Neural cell (in vitro differentiated cells): ENCODE results near the gene HS6ST3. TPM values are rescaled to one million over a fixed set of nuclear protein-coding genes. Genes with fewer than 3 reads are reported as not detected.

ENCODE experiments used
- H2AFZ ChIP-seq: fragments of 200-600, 300-800 bp; sonication (generic), shearing (Covaris generic); 2 replicates; pipeline ENCODE4 v1.6.0; 2014; ENCODE audit warnings: low read depth, mild to moderate bottlenecking, antibody characterized with exemption, low read length, moderate library complexity
- H3F3A ChIP-seq: fragments of 200-600 bp; shearing (Covaris generic); 2 replicates; pipeline ENCODE4 v1.6.1; 2016; ENCODE audit warnings: mild to moderate bottlenecking, moderate library complexity, mixed read lengths, antibody characterized with exemption, low read length; ENCODE audit not compliant: insufficient read depth, poor library complexity, severe bottlenecking
- H3K27ac ChIP-seq: fragments of 200-600, 300-800 bp; sonication (generic), shearing (Covaris generic); 2 replicates; pipeline ENCODE4 v1.5.1; 2014; ENCODE audit warnings: mild to moderate bottlenecking, low read length, moderate library complexity
- H3K27me3 ChIP-seq: fragments of 300-800, 200-600 bp; sonication (generic), shearing (Covaris generic); 2 replicates; pipeline ENCODE4 v1.6.0; 2014; ENCODE audit warnings: mild to moderate bottlenecking, low read depth, low read length, moderate library complexity; ENCODE audit not compliant: insufficient read depth
- H3K36me3 ChIP-seq: fragments of 300-800, 200-600 bp; sonication (generic), shearing (Covaris generic); 2 replicates; pipeline ENCODE4 v1.5.1; 2014; ENCODE audit warnings: mild to moderate bottlenecking, antibody characterized with exemption, low read length, moderate library complexity; ENCODE audit not compliant: insufficient read depth
- H3K4me2 ChIP-seq: fragments of 300-800, 200-600 bp; sonication (generic), shearing (Covaris generic); 2 replicates; pipeline ENCODE4 v1.6.0; 2014; ENCODE audit warnings: mild to moderate bottlenecking, low read length
- H3K4me3 ChIP-seq: fragments of 300-800, 200-600 bp; sonication (generic), shearing (Covaris generic); 2 replicates; pipeline ENCODE4 v1.5.1; 2014; ENCODE audit warnings: mild to moderate bottlenecking, low read length, moderate library complexity
- H3K79me2 ChIP-seq: fragments of 200-600 bp; shearing (Covaris generic); replicated peaks from 2 replicates; pipeline ENCODE4 v1.6.0; 2014; ENCODE audit warnings: mild to moderate bottlenecking, low read length, moderate library complexity; ENCODE audit not compliant: insufficient read depth
- H3K9ac ChIP-seq: fragments of 300-800, 200-600 bp; sonication (generic), shearing (Covaris generic); 2 replicates; pipeline ENCODE4 v1.6.1; 2016; ENCODE audit warnings: mild to moderate bottlenecking, low read length, mixed read lengths
- H3K9me2 ChIP-seq: fragments of 200-600 bp; shearing (Covaris generic); 2 replicates; pipeline ENCODE4 v1.6.1; 2016; ENCODE audit warnings: mild to moderate bottlenecking, low read length, mixed read lengths; ENCODE audit not compliant: insufficient read depth
- H3K9me3 ChIP-seq: fragments of 200-600, 300-800 bp; sonication (generic), shearing (Covaris generic); 2 replicates; pipeline ENCODE4 v1.6.1; 2016; ENCODE audit warnings: mild to moderate bottlenecking, mixed run types, low read length, moderate library complexity, mixed read lengths
- H4K20me1 ChIP-seq: fragments of 200-600 bp; shearing (Covaris generic); 2 replicates; pipeline ENCODE4 v1.6.1; 2016; ENCODE audit warnings: mild to moderate bottlenecking, mixed run types; ENCODE audit not compliant: insufficient read depth
- EP300 ChIP-seq: fragments of 450-650 bp; conservative IDR thresholded peaks from 2 replicates; pipeline ENCODE4 v1.6.1; 2014; ENCODE audit warnings: antibody characterized with exemption, mild to moderate bottlenecking, moderate library complexity; ENCODE audit not compliant: poor library complexity, severe bottlenecking
- EZH2 ChIP-seq: fragments of 200-600, 300-800 bp; shearing (Covaris generic), sonication (generic); IDR thresholded peaks from 2 replicates; pipeline ENCODE4 v1.6.1; 2014; ENCODE audit warnings: antibody characterized with exemption, low read length, borderline replicate concordance, mild to moderate bottlenecking; ENCODE audit not compliant: insufficient read depth, poor library complexity, severe bottlenecking
- MXI1 ChIP-seq: fragments of 450-650 bp; conservative IDR thresholded peaks from 2 replicates; pipeline ENCODE4 v1.6.1; 2014; ENCODE audit warnings: antibody characterized with exemption, mild to moderate bottlenecking; ENCODE audit not compliant: poor library complexity, severe bottlenecking
- POLR2AphosphoS5 ChIP-seq: IDR thresholded peaks from 2 replicates; pipeline ENCODE4 v1.6.1; 2012
- RAD21 ChIP-seq: fragments of 450-650 bp; conservative IDR thresholded peaks from 2 replicates; pipeline ENCODE4 v1.6.1; 2014; ENCODE audit warnings: antibody characterized with exemption, mild to moderate bottlenecking, moderate library complexity
- SMC3 ChIP-seq: fragments of 450-650 bp; conservative IDR thresholded peaks from 2 replicates; pipeline ENCODE4 v1.6.1; 2014; ENCODE audit warnings: antibody characterized with exemption, mild to moderate bottlenecking, moderate library complexity; ENCODE audit not compliant: poor library complexity
- TAF1 ChIP-seq: IDR thresholded peaks from 2 replicates; pipeline ENCODE4 v1.6.1; 2012; ENCODE audit warnings: low read depth
- polyA plus RNA-seq: library from polyadenylated mRNA; depleted of rRNA; stranded (reverse); fragments of >200 nt; gene quantifications from 2 replicates; pipeline ENCODE4 v1.2.3, GENCODE V29; 2014
- TF ChIP-seq, protein P1 (sequence below): fragments of 450-650 bp; IDR thresholded peaks from 2 replicates; pipeline ENCODE4 v1.5.1; 2014; ENCODE audit warnings: antibody characterized with exemption, mild to moderate bottlenecking, moderate library complexity; ENCODE audit not compliant: poor library complexity, severe bottlenecking
- TF ChIP-seq, protein P2 (sequence below): IDR thresholded peaks from 2 replicates; pipeline ENCODE4 v1.6.1; 2012; ENCODE audit warnings: borderline replicate concordance

HS6ST3 gene
- polyA plus RNA-seq, 1 donor from 2014 or later, result 10.9 TPM

DNA sequence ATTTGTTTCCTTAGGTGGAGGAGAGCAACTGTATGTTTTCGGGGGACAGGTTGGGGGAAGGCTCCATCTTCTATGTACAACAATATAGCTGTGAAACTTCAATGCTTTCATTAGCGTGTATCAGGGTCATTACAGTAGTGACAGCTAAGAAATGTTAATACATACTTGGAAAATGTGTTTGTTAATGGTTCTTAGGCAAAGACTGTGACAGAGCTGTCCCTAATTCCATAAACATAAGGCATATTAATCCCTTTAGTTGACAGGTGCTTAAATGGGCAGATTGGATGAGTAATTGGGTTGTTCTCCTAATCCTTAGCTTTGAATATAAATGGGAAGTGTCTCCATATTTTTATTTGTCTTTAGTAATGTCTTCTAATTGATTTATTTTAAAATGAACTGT lies 313.7 kb downstream of the HS6ST3 start:
- Histone ChIP-seq H3K27ac (no peak overlapping the region), H3K9me3 (no peaks in the 10 kb centered on the region), H3K4me2 (no peak overlapping the region), H3K9ac (no peak overlapping the region), H4K20me1 (no peaks in the 10 kb centered on the region), H2AFZ (no peak overlapping the region), H3F3A (no peaks in the 10 kb centered on the region), H3K36me3 (no peaks in the 10 kb centered on the region), H3K27me3 (no peaks in the 10 kb centered on the region), H3K9me2 (no peaks in the 10 kb centered on the region), H3K4me3 (no peak overlapping the region), H3K79me2 (no peaks in the 10 kb centered on the region)
- no peak for TF ChIP-seq TAF1
- TF ChIP-seq, protein P1, sequence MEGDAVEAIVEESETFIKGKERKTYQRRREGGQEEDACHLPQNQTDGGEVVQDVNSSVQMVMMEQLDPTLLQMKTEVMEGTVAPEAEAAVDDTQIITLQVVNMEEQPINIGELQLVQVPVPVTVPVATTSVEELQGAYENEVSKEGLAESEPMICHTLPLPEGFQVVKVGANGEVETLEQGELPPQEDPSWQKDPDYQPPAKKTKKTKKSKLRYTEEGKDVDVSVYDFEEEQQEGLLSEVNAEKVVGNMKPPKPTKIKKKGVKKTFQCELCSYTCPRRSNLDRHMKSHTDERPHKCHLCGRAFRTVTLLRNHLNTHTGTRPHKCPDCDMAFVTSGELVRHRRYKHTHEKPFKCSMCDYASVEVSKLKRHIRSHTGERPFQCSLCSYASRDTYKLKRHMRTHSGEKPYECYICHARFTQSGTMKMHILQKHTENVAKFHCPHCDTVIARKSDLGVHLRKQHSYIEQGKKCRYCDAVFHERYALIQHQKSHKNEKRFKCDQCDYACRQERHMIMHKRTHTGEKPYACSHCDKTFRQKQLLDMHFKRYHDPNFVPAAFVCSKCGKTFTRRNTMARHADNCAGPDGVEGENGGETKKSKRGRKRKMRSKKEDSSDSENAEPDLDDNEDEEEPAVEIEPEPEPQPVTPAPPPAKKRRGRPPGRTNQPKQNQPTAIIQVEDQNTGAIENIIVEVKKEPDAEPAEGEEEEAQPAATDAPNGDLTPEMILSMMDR, result no peak
- no peak for TF ChIP-seq RAD21
- no peak for TF ChIP-seq SMC3
- no peak for TF ChIP-seq POLR2AphosphoS5

DNA sequence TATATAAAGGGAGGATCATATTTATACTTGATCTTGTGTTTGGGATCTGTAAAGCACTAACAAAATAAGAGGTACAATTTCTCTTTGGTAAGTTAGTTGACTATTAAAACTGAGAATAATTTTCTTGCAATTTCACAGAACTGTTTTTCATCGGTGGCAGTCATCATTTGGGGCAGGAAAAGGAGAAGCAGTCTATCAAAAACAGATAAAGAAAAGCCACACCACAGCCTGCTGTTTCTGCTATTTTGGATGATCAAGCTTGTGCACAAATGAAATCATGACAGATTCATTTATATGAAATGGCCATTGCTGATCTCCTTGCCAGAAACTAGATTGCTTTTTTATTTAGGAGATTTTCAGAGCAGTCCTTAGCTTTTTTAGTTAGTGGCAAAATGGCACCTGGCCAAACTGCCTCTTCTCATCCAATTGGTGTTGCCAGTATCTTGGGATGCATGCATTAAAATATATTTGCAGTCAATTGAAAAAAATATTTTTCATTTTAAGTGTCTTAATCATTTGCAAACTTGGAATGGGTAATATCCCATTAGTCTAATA lies 326.0 kb downstream of the HS6ST3 start:
- Histone ChIP-seq H3K4me3 (no peak overlapping the region), H2AFZ (no peak overlapping the region), H3K27me3 (no peaks in the 10 kb centered on the region), H3K27ac (no peak overlapping the region), H3F3A (no peaks in the 10 kb centered on the region), H3K79me2 (no peaks in the 10 kb centered on the region), H3K4me2 (no peak overlapping the region), H3K9ac (no peak overlapping the region), H3K36me3 (no peaks in the 10 kb centered on the region), H3K9me2 (no peaks in the 10 kb centered on the region), H4K20me1 (no peaks in the 10 kb centered on the region), H3K9me3 (no peaks in the 10 kb centered on the region)
- no peak for TF ChIP-seq MXI1
- TF ChIP-seq RAD21, result no peak
- TF ChIP-seq SMC3, result no peak
- TF ChIP-seq, protein P2, sequence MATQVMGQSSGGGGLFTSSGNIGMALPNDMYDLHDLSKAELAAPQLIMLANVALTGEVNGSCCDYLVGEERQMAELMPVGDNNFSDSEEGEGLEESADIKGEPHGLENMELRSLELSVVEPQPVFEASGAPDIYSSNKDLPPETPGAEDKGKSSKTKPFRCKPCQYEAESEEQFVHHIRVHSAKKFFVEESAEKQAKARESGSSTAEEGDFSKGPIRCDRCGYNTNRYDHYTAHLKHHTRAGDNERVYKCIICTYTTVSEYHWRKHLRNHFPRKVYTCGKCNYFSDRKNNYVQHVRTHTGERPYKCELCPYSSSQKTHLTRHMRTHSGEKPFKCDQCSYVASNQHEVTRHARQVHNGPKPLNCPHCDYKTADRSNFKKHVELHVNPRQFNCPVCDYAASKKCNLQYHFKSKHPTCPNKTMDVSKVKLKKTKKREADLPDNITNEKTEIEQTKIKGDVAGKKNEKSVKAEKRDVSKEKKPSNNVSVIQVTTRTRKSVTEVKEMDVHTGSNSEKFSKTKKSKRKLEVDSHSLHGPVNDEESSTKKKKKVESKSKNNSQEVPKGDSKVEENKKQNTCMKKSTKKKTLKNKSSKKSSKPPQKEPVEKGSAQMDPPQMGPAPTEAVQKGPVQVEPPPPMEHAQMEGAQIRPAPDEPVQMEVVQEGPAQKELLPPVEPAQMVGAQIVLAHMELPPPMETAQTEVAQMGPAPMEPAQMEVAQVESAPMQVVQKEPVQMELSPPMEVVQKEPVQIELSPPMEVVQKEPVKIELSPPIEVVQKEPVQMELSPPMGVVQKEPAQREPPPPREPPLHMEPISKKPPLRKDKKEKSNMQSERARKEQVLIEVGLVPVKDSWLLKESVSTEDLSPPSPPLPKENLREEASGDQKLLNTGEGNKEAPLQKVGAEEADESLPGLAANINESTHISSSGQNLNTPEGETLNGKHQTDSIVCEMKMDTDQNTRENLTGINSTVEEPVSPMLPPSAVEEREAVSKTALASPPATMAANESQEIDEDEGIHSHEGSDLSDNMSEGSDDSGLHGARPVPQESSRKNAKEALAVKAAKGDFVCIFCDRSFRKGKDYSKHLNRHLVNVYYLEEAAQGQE, result no peak
- TF ChIP-seq TAF1, result no peak
- no peak for TF ChIP-seq EP300
- no peak for TF ChIP-seq POLR2AphosphoS5
- TF ChIP-seq EZH2, result no peak
- TF ChIP-seq, protein P1, result no peak
